ENCODE data around the gene PRSS38.

The PRSS38 gene

GRCh38 chr1:227793948-227794816, 21.3 kb upstream of the PRSS38 start:
- peak; percentile 55 for DNase-seq

- DNase-seq, result no peak
These were observed 20.7 kb upstream of the PRSS38 start for GRCh38 chr1:227794817-227795192.

GRCh38 chr1:227795732-227796131, 19.7 kb upstream of the PRSS38 start:
- no peak for DNase-seq

GRCh38 chr1:227796359-227796915, 19.0 kb upstream of the PRSS38 start:
- DNase-seq, result no peak

GRCh38 chr1:227797144-227797543, 18.3 kb upstream of the PRSS38 start:
- no peak for DNase-seq

GRCh38 chr1:227797625-227798024, 17.9 kb upstream of the PRSS38 start:
- DNase-seq, result no peak

- no peak for DNase-seq
These were observed 17.2 kb upstream of the PRSS38 start for GRCh38 chr1:227798078-227798802.

GRCh38 chr1:227799756-227800155, 15.7 kb upstream of the PRSS38 start:
- DNase-seq, result no peak

- no peak for DNase-seq
These were observed 11.5 kb upstream of the PRSS38 start for GRCh38 chr1:227803933-227804332.

- peak; percentile 76 for DNase-seq
These were observed 9.8 kb upstream of the PRSS38 start for GRCh38 chr1:227805606-227806197.

- no peak for DNase-seq
These were observed 6.9 kb upstream of the PRSS38 start for GRCh38 chr1:227808566-227808965.

GRCh38 chr1:227809026-227809425, 6.4 kb upstream of the PRSS38 start:
- DNase-seq, result no peak

- DNase-seq, result no peak
These were observed 1.5 kb upstream of the PRSS38 start for GRCh38 chr1:227813962-227814361.

GRCh38 chr1:227816750-227817446, 1.4 kb downstream of the PRSS38 start:
- no peak for DNase-seq

GRCh38 chr1:227823537-227823936, 8.1 kb downstream of the PRSS38 start:
- DNase-seq, result no peak

- DNase-seq, result no peak
These were observed 8.7 kb downstream of the PRSS38 start for GRCh38 chr1:227824204-227824603.

- no peak for DNase-seq
These were observed 13.3 kb downstream of the PRSS38 start for GRCh38 chr1:227828786-227829185.

- no peak for DNase-seq
These were observed 22.7 kb downstream of the PRSS38 start for GRCh38 chr1:227838181-227838580.

GRCh38 chr1:227841096-227841495, 25.6 kb downstream of the PRSS38 start:
- DNase-seq, result no peak

- DNase-seq, result no peak
These were observed 29.1 kb downstream of the PRSS38 start for GRCh38 chr1:227844320-227845146.

GRCh38 chr1:227845147-227845458, 29.6 kb downstream of the PRSS38 start:
- DNase-seq, result no peak

- no peak for DNase-seq
These were observed 30.0 kb downstream of the PRSS38 start for GRCh38 chr1:227845519-227845918.
